Keratinocyte (primary cell): Measurements from ENCODE around the gene CFAP47. TPM values are rescaled to one million over a fixed set of nuclear protein-coding genes. Genes with fewer than 3 reads are reported as not detected.

Experiments used
- DNase-seq: peaks from one replicate; pipeline ENCODE4 v3.0.0-alpha.2; 2011; ENCODE audit warnings: low read depth, missing footprints, low spot score
- FAIRE-seq: peaks from 2 replicates; lab custom pipeline; 2011; peaks lifted over from hg19 to GRCh38; lab: Jason Lieb, UNC
- H2AFZ ChIP-seq: 2 replicates; pipeline ENCODE4 v1.6.0; 2012; ENCODE audit warnings: low read length, control low read depth, inconsistent platforms; ENCODE audit not compliant: control insufficient read depth
- H3K27ac ChIP-seq: 2 replicates; pipeline ENCODE4 v1.5.1; 2011; ENCODE audit warnings: low read length; ENCODE audit not compliant: control insufficient read depth, insufficient read depth
- H3K27me3 ChIP-seq: 3 replicates; pipeline ENCODE4 v1.6.0; 2011; ENCODE audit warnings: low read length; ENCODE audit not compliant: control insufficient read depth, insufficient read depth; ENCODE audit errors: extremely low read depth
- H3K36me3 ChIP-seq, 2 experiments: 2 replicates in 1 of 2; 3 replicates in 1 of 2; pipeline ENCODE4 v1.5.1; 2011; ENCODE audit warnings: low read length in 2 of 2, mild to moderate bottlenecking in 1 of 2; ENCODE audit not compliant: control insufficient read depth in 2 of 2, insufficient read depth in 2 of 2; ENCODE audit errors: extremely low read depth in 1 of 2
- H3K4me1 ChIP-seq: 3 replicates; pipeline ENCODE4 v1.5.1; 2011; ENCODE audit warnings: low read length; ENCODE audit not compliant: control insufficient read depth, insufficient read depth; ENCODE audit errors: extremely low read depth
- H3K4me2 ChIP-seq: 3 replicates; pipeline ENCODE4 v1.6.0; 2011; ENCODE audit warnings: low read depth, low read length; ENCODE audit not compliant: control insufficient read depth, insufficient read depth; ENCODE audit errors: extremely low read depth
- H3K4me3 ChIP-seq, 3 experiments: fragments of 200-600 bp in 1 of 3; sonication (generic) in 1 of 3; 2 replicates in 2 of 3; 3 replicates in 1 of 3; pipeline ENCODE4 v1.5.1; 2011 to 2016; ENCODE audit warnings: low read length in 3 of 3, mild to moderate bottlenecking in 3 of 3, control low read depth in 2 of 3, inconsistent platforms in 1 of 3, low read depth in 1 of 3, mixed read lengths in 1 of 3, mixed run types in 1 of 3, moderate library complexity in 1 of 3; ENCODE audit not compliant: control insufficient read depth in 2 of 3, insufficient read depth in 2 of 3; ENCODE audit errors: extremely low read depth in 1 of 3
- H3K79me2 ChIP-seq: 2 replicates; pipeline ENCODE4 v1.6.0; 2012; ENCODE audit warnings: low read length; ENCODE audit not compliant: control insufficient read depth, insufficient read depth
- H3K9ac ChIP-seq: 3 replicates; pipeline ENCODE4 v1.6.0; 2011; ENCODE audit warnings: low read length; ENCODE audit not compliant: control insufficient read depth, insufficient read depth; ENCODE audit errors: extremely low read depth
- H3K9me1 ChIP-seq: 3 replicates; pipeline ENCODE4 v1.6.0; 2011; ENCODE audit warnings: low read length; ENCODE audit not compliant: control insufficient read depth, insufficient read depth; ENCODE audit errors: extremely low read depth
- H3K9me3 ChIP-seq: 2 replicates; pipeline ENCODE4 v1.5.1; 2012; ENCODE audit warnings: low read depth, low read length; ENCODE audit not compliant: control insufficient read depth
- H4K20me1 ChIP-seq: 3 replicates; pipeline ENCODE4 v1.6.0; 2011; ENCODE audit warnings: low read length; ENCODE audit not compliant: control insufficient read depth, insufficient read depth; ENCODE audit errors: extremely low read depth
- CTCF ChIP-seq, 3 experiments: IDR thresholded peaks in 1 of 3; conservative IDR thresholded peaks in 1 of 3; optimal IDR thresholded peaks in 1 of 3; 2 replicates in 2 of 3; 3 replicates in 1 of 3; pipeline versions ENCODE3 to v1.5.1; 2011; ENCODE audit warnings: low read length in 3 of 3, mild to moderate bottlenecking in 3 of 3, moderate library complexity in 2 of 3, control low read depth in 1 of 3, inconsistent platforms in 1 of 3; ENCODE audit not compliant: insufficient read depth in 2 of 3; ENCODE audit errors: extremely low read depth in 1 of 3
- EZH2 ChIP-seq: IDR thresholded peaks from one replicate; pipeline ENCODE4 v1.6.1; 2012; ENCODE audit warnings: inconsistent platforms, mild to moderate bottlenecking, low read length, moderate library complexity
- dilution Hi-C: fragments of 300-500 bp; cut with MboI; formaldehyde crosslinking; loops from one replicate; pipeline ENCODE4 v1.7.0; 2020; ENCODE audit warnings: low sequenced_read_pairs; ENCODE audit not compliant: extremely low pct_ligation_motif_present
- polyA plus RNA-seq, 5 experiments: library from polyadenylated mRNA; depleted of rRNA in 3 of 5; stranded (reverse) in 3 of 5; stranded (forward) in 1 of 5; unstranded in 1 of 5; fragments of >200 nt; gene quantifications; 1 replicate in 1 of 5; 2 replicates in 3 of 5; 3 replicates in 1 of 5; pipeline versions ENCODE4 v1.2.1 to v1.2.3, GENCODE V29; 2011 to 2012; ENCODE audit warnings: missing spikeins in 2 of 5, low read depth in 1 of 5, low replicate concordance in 1 of 5

CFAP47 gene
- polyA plus RNA-seq, 1 donor (not counting 4 experiments of a cell fraction or from before 2014, with no cell fraction given): not detected

- TF ChIP-seq CTCF (optimal IDR thresholded peaks at IDR 0.05 in 1 of 3, IDR thresholded peaks at IDR 0.05 in 1 of 3, conservative IDR thresholded peaks at IDR 0.05 in 1 of 3; ENCODE audit: extremely low read depth in 1 of 3, insufficient read depth in 2 of 3, low read length in 3 of 3): no peak
- TF ChIP-seq EZH2: no peak
- H2AFZ ChIP-seq: no peak overlapping the region
- H3K27ac ChIP-seq: no peak overlapping the region
- H3K4me3 ChIP-seq: no peak overlapping the region
- no peaks in the 10 kb centered on the region for H3K36me3 ChIP-seq
- no peak overlapping the region for H3K4me2 ChIP-seq
- DNase-seq: no peak
- no peaks in the 10 kb centered on the region for H3K9me3 ChIP-seq
- H3K4me1 ChIP-seq: no peaks in the 10 kb centered on the region
- no peak overlapping the region for H3K9ac ChIP-seq
- no peaks in the 10 kb centered on the region for H3K27me3 ChIP-seq
- no peaks in the 10 kb centered on the region for H3K9me1 ChIP-seq
- H4K20me1 ChIP-seq: no peaks in the 10 kb centered on the region
- no peak for FAIRE-seq
- no peaks in the 10 kb centered on the region for H3K79me2 ChIP-seq
- dilution Hi-C loops: no loop called here
These were observed 390.6 kb downstream of the CFAP47 start for GRCh38 chrX:36310136-36310535.

- Histone ChIP-seq H3K4me2 (no peak overlapping the region), H3K27me3 (no peaks in the 10 kb centered on the region), H3K9me3 (no peaks in the 10 kb centered on the region), H3K79me2 (no peaks in the 10 kb centered on the region), H4K20me1 (no peaks in the 10 kb centered on the region), H3K9me1 (no peaks in the 10 kb centered on the region), H3K4me1 (no peaks in the 10 kb centered on the region), H2AFZ (no peak overlapping the region), H3K27ac (no peak overlapping the region), H3K9ac (no peak overlapping the region), H3K36me3 (no peaks in the 10 kb centered on the region), H3K4me3 (no peak overlapping the region)
- TF ChIP-seq EZH2: no peak
- DNase-seq (no peak), FAIRE-seq (no peak)
- dilution Hi-C loops: no loop called here
These were observed 394.8 kb downstream of the CFAP47 start for GRCh38 chrX:36314303-36314702.

- Histone ChIP-seq H3K9me1 (no peaks in the 10 kb centered on the region), H3K9me3 (no peaks in the 10 kb centered on the region), H3K9ac (no peak overlapping the region), H2AFZ (no peak overlapping the region), H3K79me2 (no peaks in the 10 kb centered on the region), H3K4me3 (no peak overlapping the region), H3K27me3 (no peaks in the 10 kb centered on the region), H3K4me2 (no peak overlapping the region), H4K20me1 (no peaks in the 10 kb centered on the region), H3K36me3 (no peaks in the 10 kb centered on the region), H3K27ac (no peak overlapping the region), H3K4me1 (no peaks in the 10 kb centered on the region)
- FAIRE-seq: no peak
- dilution Hi-C loops: no loop called here
- DNase-seq: no peak
- TF ChIP-seq EZH2 (no peak), CTCF (optimal IDR thresholded peaks at IDR 0.05 in 1 of 3, IDR thresholded peaks at IDR 0.05 in 1 of 3, conservative IDR thresholded peaks at IDR 0.05 in 1 of 3; ENCODE audit: extremely low read depth in 1 of 3, insufficient read depth in 2 of 3, low read length in 3 of 3) (no peak)
These were observed 415.0 kb downstream of the CFAP47 start for GRCh38 chrX:36334572-36334971.
